ENCODE data around the gene DIAPH3. TPM values are rescaled to one million over a fixed set of nuclear protein-coding genes. Genes with fewer than 3 reads are reported as not detected.

The DIAPH3 gene
- polyA plus RNA-seq, 1 of the 3 experiments (the other 2 are of a cell fraction) = 5.4 TPM

DNA sequence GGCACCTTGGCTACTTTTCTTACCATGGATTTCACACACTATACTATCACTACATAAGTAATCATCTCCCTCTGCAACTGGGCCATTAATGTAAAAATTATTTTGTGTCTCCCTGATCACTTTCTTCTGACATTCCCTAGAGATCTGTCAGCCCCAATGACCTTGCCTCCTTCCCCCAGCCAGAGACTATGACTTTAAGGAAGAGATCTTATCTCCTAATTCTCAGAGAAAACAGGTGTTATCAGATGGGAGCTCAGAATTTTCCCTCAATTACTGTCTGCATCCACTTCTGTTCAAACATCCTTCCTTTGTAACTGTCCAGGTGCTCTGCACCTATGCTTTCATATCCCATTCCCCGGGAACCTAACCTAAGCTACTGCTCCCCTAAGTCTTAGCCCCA is 397.5 kb downstream of the DIAPH3 start:
- Histone ChIP-seq H3K27ac (ENCODE audit: low read depth in 2 of 2, low read length in 1 of 2) (no peak overlapping the region), H3K9me3 (no peaks in the 10 kb centered on the region), H3K27me3 (ENCODE audit: insufficient read depth) (no peaks in the 10 kb centered on the region), H3K4me1 (ENCODE audit: control insufficient read depth in 1 of 2, insufficient read depth in 2 of 2, low read depth in 1 of 2, low read length in 1 of 2) (peaks cover 3 to 30% of the 10 kb centered on the region in 2 experiments; a peak in 3 of 4 replicates), H3K36me3 (replicated peaks in 1 of 2; ENCODE audit: control insufficient read depth in 1 of 2, insufficient read depth in 2 of 2, low read length in 1 of 2) (no peaks in the 10 kb centered on the region), H2AFZ (ENCODE audit: low read depth) (no peak overlapping the region), H3K79me2 (ENCODE audit: insufficient read depth) (no peaks in the 10 kb centered on the region), H3K9me2 (no peaks in the 10 kb centered on the region), H3K4me3 (ENCODE audit: low read depth in 2 of 2, low read length in 1 of 2) (no peak overlapping the region), H3K4me2 (no peak overlapping the region), H3K9ac (no peak overlapping the region), H4K20me1 (ENCODE audit: insufficient read depth) (no peaks in the 10 kb centered on the region), H3F3A (replicated peaks; ENCODE audit: insufficient read depth) (no peaks in the 10 kb centered on the region)
- 89% methylated on average over 1 of the region's 1 CpG for WGBS (ENCODE audit: low lambda C conversion rate)
- TF ChIP-seq TCF12 (IDR thresholded peaks at IDR 0.05) (0 out of 2 replicates have a peak, but pooled peaks have one; percentile 10), CHD2 (IDR thresholded peaks at IDR 0.05; ENCODE audit: low read length, partially characterized antibody) (no peak)
- no peak for DNase-seq
- ChIA-PET POLR2A (no interaction called here), CTCF (interaction anchor here (1.0 to 1.8 kb wide), 2 partner anchors 8 to 87 kb away, joined by 3 to 4 read pairs; no protein-coding TSS in a partner anchor)

DNA sequence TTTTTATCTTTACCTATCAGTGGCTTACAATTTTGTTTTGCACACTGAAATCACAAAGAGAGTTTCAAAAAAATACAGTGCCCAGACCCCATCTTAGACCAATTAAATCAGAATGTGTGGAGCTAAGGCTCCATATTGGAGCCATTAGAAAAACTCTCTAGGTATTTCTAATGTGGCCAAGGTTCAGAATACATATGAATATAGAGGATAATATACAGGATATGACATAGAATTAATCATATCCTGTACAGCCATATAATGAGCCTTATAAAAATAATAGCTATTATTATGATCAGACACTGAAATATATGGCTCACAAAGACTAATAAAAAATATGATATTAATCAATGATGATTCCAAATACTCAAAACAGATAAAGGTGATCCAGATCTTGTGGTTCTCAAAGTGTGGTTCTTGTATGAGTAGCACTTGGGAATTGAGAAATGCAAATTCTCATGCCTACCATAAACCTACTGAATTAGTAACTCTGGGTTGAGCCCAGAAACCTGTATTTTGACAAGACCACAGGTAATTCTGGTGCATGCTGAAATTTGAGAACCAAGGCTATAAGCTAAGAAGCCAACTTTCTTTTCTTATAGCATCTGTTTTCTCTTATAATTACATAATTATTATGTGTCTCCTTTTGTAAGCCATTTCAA is 408.0 kb downstream of the DIAPH3 start:
- H3K9ac ChIP-seq = no peak overlapping the region
- no peak for TF ChIP-seq ELF1 (IDR thresholded peaks at IDR 0.05)
- TF ChIP-seq EP300 (IDR thresholded peaks at IDR 0.05; ENCODE audit: borderline replicate concordance in 1 of 2, low read depth in 1 of 2, low read length in 1 of 2) = peak in 1 of 2 experiments; percentile 33; a peak in 1 of 4 replicates
- 0 out of 2 replicates have a peak, but pooled peaks have one; percentile 27 for TF ChIP-seq YY1 (IDR thresholded peaks at IDR 0.05; ENCODE audit: low read depth)
- TF ChIP-seq JUND (IDR thresholded peaks at IDR 0.05) = peak; percentile 21; the same call in 1 of the 2 replicates
- H3K27me3 ChIP-seq (ENCODE audit: insufficient read depth) = no peaks in the 10 kb centered on the region
- H3K9me2 ChIP-seq = no peaks in the 10 kb centered on the region
- no peaks in the 10 kb centered on the region for H3K9me3 ChIP-seq
- H4K20me1 ChIP-seq (ENCODE audit: insufficient read depth) = no peaks in the 10 kb centered on the region
- H3K79me2 ChIP-seq (ENCODE audit: insufficient read depth) = no peaks in the 10 kb centered on the region; the same call in 1 of the 2 replicates
- H3F3A ChIP-seq (replicated peaks; ENCODE audit: insufficient read depth) = peaks cover 10% of the 10 kb centered on the region
- peak overlapping the region in 1 of 2 experiments; percentile 67; a peak in 2 of 4 replicates for H3K27ac ChIP-seq (ENCODE audit: low read depth in 2 of 2, low read length in 1 of 2)
- H3K4me1 ChIP-seq (ENCODE audit: control insufficient read depth in 1 of 2, insufficient read depth in 2 of 2, low read depth in 1 of 2, low read length in 1 of 2) = peaks cover 8 to 42% of the 10 kb centered on the region in 2 experiments
- H2AFZ ChIP-seq (ENCODE audit: low read depth) = no peak overlapping the region
- ChIA-PET CTCF (interaction anchor here (1.2 to 2.7 kb wide), 5 partner anchors 10 to 151 kb away, joined by 3 to 8 read pairs (median 4); no protein-coding TSS in a partner anchor), POLR2A (no interaction called here)
- H3K4me2 ChIP-seq = peak overlapping the region; percentile 25; the same call in 1 of the 2 replicates
- no peak for DNase-seq
- H3K36me3 ChIP-seq (replicated peaks in 1 of 2; ENCODE audit: control insufficient read depth in 1 of 2, insufficient read depth in 2 of 2, low read length in 1 of 2) = no peaks in the 10 kb centered on the region
- no peak overlapping the region for H3K4me3 ChIP-seq (ENCODE audit: low read depth in 2 of 2, low read length in 1 of 2)

DNA sequence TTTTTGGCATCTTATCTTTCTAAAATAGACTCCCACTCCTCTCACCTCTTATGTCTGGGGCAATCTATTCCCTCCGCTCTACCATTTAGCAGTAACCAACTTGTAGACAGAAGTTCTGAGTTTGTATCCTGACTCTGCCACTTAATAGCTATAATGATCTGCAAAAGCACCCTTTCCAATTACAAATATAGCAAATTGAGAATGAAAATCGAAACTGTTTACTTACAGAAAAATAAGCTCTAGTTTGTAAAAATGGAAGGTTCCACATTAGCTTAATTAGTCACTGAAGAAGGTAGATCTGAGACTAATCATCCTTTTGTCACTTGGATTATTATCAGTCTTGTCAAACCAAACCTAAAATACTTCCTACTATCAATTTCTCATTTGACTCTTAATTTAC is 409.3 kb downstream of the DIAPH3 start:
- whole genome bisulfite sequencing (ENCODE audit: low lambda C conversion rate) = 95% methylated on average over 2 of the region's 2 CpGs
- POLR2A ChIA-PET = no interaction called here
- Histone ChIP-seq H3K9ac (no peak overlapping the region), H3K9me3 (no peaks in the 10 kb centered on the region), H3K27me3 (ENCODE audit: insufficient read depth) (no peaks in the 10 kb centered on the region), H4K20me1 (ENCODE audit: insufficient read depth) (no peaks in the 10 kb centered on the region), H3K4me2 (no peak overlapping the region), H3F3A (replicated peaks; ENCODE audit: insufficient read depth) (peaks cover 10% of the 10 kb centered on the region), H3K4me3 (ENCODE audit: low read depth in 2 of 2, low read length in 1 of 2) (no peak overlapping the region), H3K79me2 (ENCODE audit: insufficient read depth) (no peaks in the 10 kb centered on the region; the same call in 1 of the 2 replicates), H3K4me1 (ENCODE audit: control insufficient read depth in 1 of 2, insufficient read depth in 2 of 2, low read depth in 1 of 2, low read length in 1 of 2) (peaks cover 13 to 49% of the 10 kb centered on the region in 2 experiments), H3K27ac (ENCODE audit: low read depth in 2 of 2, low read length in 1 of 2) (no peak overlapping the region; a peak in 2 of 4 replicates), H3K36me3 (replicated peaks in 1 of 2; ENCODE audit: control insufficient read depth in 1 of 2, insufficient read depth in 2 of 2, low read length in 1 of 2) (no peaks in the 10 kb centered on the region), H2AFZ (ENCODE audit: low read depth) (no peak overlapping the region; the same call in 1 of the 2 replicates), H3K9me2 (no peaks in the 10 kb centered on the region)
- DNase-seq = no peak
- TF ChIP-seq FOXM1 (IDR thresholded peaks at IDR 0.05; ENCODE audit: low read depth) (no peak), TAF1 (IDR thresholded peaks at IDR 0.05; ENCODE audit: borderline replicate concordance, low read depth, low read length) (no peak), NFIC (IDR thresholded peaks at IDR 0.05; ENCODE audit: borderline replicate concordance) (no peak), FOXJ3 (CRISPR knock-in tag; IDR thresholded peaks at IDR 0.05) (no peak), RXRA (IDR thresholded peaks at IDR 0.05; ENCODE audit: borderline replicate concordance, low read depth) (no peak), RCOR1 (IDR thresholded peaks at IDR 0.05; ENCODE audit: low read length) (no peak), RFX5 (IDR thresholded peaks at IDR 0.05; ENCODE audit: low read length) (no peak), JUND (IDR thresholded peaks at IDR 0.05) (no peak)
- TF ChIP-seq, protein P1, sequence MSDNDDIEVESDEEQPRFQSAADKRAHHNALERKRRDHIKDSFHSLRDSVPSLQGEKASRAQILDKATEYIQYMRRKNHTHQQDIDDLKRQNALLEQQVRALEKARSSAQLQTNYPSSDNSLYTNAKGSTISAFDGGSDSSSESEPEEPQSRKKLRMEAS (IDR thresholded peaks at IDR 0.05; ENCODE audit: low read depth) = no peak
- CTCF ChIA-PET = interaction anchor here (0.9 to 2.7 kb wide), 4 partner anchors 17 to 75 kb away, joined by 3 to 9 read pairs (median 6); no protein-coding TSS in a partner anchor

Measured in SK-N-SH (cell line).